ENCODE data around the gene FAM76B.

DNA sequence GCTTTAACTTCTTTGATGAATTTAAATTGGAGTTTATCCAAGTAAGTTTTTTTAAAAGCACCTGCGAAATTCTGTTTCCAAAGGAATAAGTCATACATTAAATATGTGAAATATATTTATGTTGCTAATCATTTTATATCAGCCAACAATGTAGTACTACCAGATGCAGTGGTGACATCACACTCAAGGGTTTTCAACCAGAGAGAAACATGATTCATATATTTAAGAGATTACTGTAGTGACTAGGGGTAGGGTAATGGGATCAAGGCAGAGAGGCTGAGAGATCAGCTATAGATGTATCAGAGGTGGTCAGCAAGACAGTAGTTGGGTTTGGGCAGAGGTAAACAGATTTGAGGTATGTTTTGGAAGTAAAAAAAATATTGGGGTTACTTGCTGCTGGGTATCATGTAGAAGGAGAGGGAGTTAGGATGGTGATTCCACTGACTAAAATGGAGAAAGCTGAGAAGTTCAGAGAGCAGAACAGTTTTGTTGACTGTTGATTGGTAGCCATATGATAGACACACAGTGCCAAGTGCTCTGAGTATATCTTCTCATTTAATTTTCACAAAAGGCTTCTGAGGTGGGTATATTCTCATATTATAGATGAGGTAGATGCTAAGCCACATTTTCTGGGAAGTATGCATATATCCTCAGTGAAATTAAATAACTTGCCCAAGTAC lies 40.1 kb upstream of the FAM76B start:
- TF ChIP-seq CSRNP3 (CRISPR knock-in tag; IDR thresholded peaks at IDR 0.05) (no peak), RARB (CRISPR knock-in tag; IDR thresholded peaks at IDR 0.05) (no peak), TCF4 (CRISPR knock-in tag; IDR thresholded peaks at IDR 0.05; ENCODE audit: borderline replicate concordance) (no peak), ZNF565 (CRISPR knock-in tag; conservative IDR thresholded peaks at IDR 0.05; ENCODE audit: low read depth) (no peak), ARNTL (CRISPR knock-in tag; IDR thresholded peaks at IDR 0.05; ENCODE audit: borderline replicate concordance, low read depth) (no peak), OSR1 (CRISPR knock-in tag; IDR thresholded peaks at IDR 0.05) (no peak), PATZ1 (CRISPR knock-in tag; IDR thresholded peaks at IDR 0.05; ENCODE audit: borderline replicate concordance) (no peak), ESRRG (CRISPR knock-in tag; IDR thresholded peaks at IDR 0.05) (no peak), ZFP30 (CRISPR knock-in tag; IDR thresholded peaks at IDR 0.05) (no peak), ZNF70 (CRISPR knock-in tag; IDR thresholded peaks at IDR 0.05) (no peak), TOX (CRISPR knock-in tag; IDR thresholded peaks at IDR 0.05; ENCODE audit: borderline replicate concordance) (no peak)
- TF ChIP-seq, protein P1, sequence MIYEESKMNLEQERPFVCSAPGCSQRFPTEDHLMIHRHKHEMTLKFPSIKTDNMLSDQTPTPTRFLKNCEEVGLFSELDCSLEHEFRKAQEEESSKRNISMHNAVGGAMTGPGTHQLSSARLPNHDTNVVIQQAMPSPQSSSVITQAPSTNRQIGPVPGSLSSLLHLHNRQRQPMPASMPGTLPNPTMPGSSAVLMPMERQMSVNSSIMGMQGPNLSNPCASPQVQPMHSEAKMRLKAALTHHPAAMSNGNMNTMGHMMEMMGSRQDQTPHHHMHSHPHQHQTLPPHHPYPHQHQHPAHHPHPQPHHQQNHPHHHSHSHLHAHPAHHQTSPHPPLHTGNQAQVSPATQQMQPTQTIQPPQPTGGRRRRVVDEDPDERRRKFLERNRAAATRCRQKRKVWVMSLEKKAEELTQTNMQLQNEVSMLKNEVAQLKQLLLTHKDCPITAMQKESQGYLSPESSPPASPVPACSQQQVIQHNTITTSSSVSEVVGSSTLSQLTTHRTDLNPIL (CRISPR knock-in tag; IDR thresholded peaks at IDR 0.05; ENCODE audit: low read depth), result no peak

Measured in SK-N-SH treated with all-trans-retinoic acid at 6 μM for 48 hours (cell line).